HCT116 (cell line): Measurements from ENCODE around the gene PSMD11.

Source experiments
- CTCF ChIP-seq, 3 experiments: fragments of 200-600 bp in 1 of 3; sonication (generic) in 1 of 3; IDR thresholded peaks in 2 of 3; conservative IDR thresholded peaks in 1 of 3; 2 replicates each; pipeline ENCODE4 v1.5.1; 2012 to 2017; ENCODE audit warnings: low read depth in 2 of 3, low read length in 2 of 3, antibody characterized with exemption in 1 of 3, borderline replicate concordance in 1 of 3, control low read depth in 1 of 3, mild to moderate bottlenecking in 1 of 3, mixed read lengths in 1 of 3, mixed run types in 1 of 3, moderate library complexity in 1 of 3; ENCODE audit not compliant: insufficient read depth in 1 of 3
- EZH2 ChIP-seq: fragments of 200-600 bp; sonication (generic); IDR thresholded peaks from 2 replicates; pipeline ENCODE4 v1.6.1; 2017; ENCODE audit warnings: antibody characterized with exemption, mixed run types
- EZH2phosphoT487 ChIP-seq: fragments of 200-600 bp; IDR thresholded peaks from 2 replicates; pipeline ENCODE4 v1.6.1; 2018; ENCODE audit warnings: antibody characterized with exemption, borderline replicate concordance
- POLR2A ChIP-seq: IDR thresholded peaks from 2 replicates; pipeline ENCODE4 v1.7.0; 2011; ENCODE audit warnings: borderline replicate concordance; ENCODE audit not compliant: insufficient read depth, insufficient read length; ENCODE audit errors: extremely low read depth
- REST ChIP-seq: IDR thresholded peaks from 2 replicates; pipeline ENCODE4 v1.6.1; 2012; ENCODE audit warnings: low read depth
- TCF7L2 ChIP-seq: IDR thresholded peaks from 2 replicates; pipeline ENCODE4 v1.7.0; 2011; ENCODE audit warnings: borderline replicate concordance, inconsistent platforms; ENCODE audit not compliant: insufficient read depth, insufficient read length; ENCODE audit errors: extremely low read depth
- YY1 ChIP-seq: IDR thresholded peaks from 2 replicates; pipeline ENCODE4 v1.6.1; 2011; ENCODE audit warnings: low read length, low read depth, moderate library complexity, mild to moderate bottlenecking; ENCODE audit not compliant: insufficient replicate concordance; ENCODE audit errors: extremely low read depth
- ZFX ChIP-seq: fragments of 450-650 bp; IDR thresholded peaks from 2 replicates; pipeline ENCODE4 v1.6.1; 2017

GRCh38 chr17:32485261-32486110 lies 41.2 kb downstream of the PSMD11 start:
- TF ChIP-seq REST = no peak
- TF ChIP-seq POLR2A = no peak
- no peak for TF ChIP-seq CTCF (IDR thresholded peaks at IDR 0.05 in 2 of 3, conservative IDR thresholded peaks at IDR 0.05 in 1 of 3; ENCODE audit: borderline replicate concordance in 1 of 3, insufficient read depth in 1 of 3, low read depth in 2 of 3, low read length in 2 of 3)
- no peak for TF ChIP-seq ZFX
- TF ChIP-seq TCF7L2 = no peak
- TF ChIP-seq EZH2 = no peak
- TF ChIP-seq YY1 = no peak
- no peak for TF ChIP-seq EZH2phosphoT487
